ENCODE measurements around the gene ADAM15. TPM values are rescaled to one million over a fixed set of nuclear protein-coding genes. Genes with fewer than 3 reads are reported as not detected.

The ADAM15 gene
- total RNA-seq, 4 donors from 2014 or later = 90.6 to 196 (median 115) TPM

DNA sequence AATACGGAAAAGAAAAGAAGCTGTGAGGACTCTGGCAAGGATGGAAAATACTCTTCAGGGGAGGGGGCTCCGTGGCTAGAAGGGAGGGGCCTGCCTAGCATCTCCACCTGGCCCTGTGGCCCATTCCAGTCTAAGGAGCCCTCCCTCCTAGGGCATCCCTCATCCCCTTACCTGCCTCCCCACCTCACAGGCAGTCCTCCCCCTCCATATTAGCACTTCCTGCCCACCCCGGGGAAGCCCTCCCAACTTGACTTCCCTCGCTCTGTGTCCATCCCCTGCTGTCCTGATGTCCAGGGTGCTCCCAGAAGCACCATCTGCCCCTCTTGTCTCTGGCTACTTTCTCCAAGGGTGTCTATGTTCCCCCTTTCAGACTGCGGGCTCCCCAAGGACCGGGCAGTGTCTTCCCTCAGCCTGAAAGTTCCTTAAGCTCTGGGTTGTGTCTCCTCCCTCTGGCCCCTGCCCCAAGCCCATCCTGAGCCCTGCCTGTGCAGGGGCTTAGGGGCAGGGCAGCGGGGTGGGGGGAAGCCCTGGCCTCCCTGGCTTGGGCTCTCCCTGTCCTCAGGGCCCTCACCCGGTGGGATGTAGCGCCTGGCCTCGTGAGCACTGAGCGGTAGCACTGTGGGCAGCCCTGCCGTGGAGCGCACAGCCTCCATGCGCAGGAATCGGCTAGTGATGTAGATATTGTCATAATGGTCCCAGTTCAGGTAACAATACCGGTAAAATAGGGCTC is 21.4 kb upstream of the ADAM15 start:
- intact Hi-C loops (cut with DNase I; ENCODE audit: low total_unique reads) (no loop called here), in situ Hi-C loops (cut with MboI; ENCODE audit: low pct_ligation_motif_present in 1 of 4, low pct_unique_long_range_greater_than_20kb in 1 of 4, low sequenced_read_pairs in 3 of 4) (no loop called here)
- H3K9me3 ChIP-seq = no peaks in the 10 kb centered on the region
- H3K4me1 ChIP-seq = no peaks in the 10 kb centered on the region
- H3K4me3 ChIP-seq = no peak overlapping the region
- 85 to 100% methylated on average over 2 to 16 of the region's 16 CpGs for WGBS, 2 donors (ENCODE audit: low coverage in 1 of 2)
- DNase-seq = no peak
- H3K27ac ChIP-seq = no peak overlapping the region
- TF ChIP-seq, protein P1, sequence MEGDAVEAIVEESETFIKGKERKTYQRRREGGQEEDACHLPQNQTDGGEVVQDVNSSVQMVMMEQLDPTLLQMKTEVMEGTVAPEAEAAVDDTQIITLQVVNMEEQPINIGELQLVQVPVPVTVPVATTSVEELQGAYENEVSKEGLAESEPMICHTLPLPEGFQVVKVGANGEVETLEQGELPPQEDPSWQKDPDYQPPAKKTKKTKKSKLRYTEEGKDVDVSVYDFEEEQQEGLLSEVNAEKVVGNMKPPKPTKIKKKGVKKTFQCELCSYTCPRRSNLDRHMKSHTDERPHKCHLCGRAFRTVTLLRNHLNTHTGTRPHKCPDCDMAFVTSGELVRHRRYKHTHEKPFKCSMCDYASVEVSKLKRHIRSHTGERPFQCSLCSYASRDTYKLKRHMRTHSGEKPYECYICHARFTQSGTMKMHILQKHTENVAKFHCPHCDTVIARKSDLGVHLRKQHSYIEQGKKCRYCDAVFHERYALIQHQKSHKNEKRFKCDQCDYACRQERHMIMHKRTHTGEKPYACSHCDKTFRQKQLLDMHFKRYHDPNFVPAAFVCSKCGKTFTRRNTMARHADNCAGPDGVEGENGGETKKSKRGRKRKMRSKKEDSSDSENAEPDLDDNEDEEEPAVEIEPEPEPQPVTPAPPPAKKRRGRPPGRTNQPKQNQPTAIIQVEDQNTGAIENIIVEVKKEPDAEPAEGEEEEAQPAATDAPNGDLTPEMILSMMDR (IDR thresholded peaks at IDR 0.05) = no peak
- TF ChIP-seq POLR2A (IDR thresholded peaks at IDR 0.05) = no peak
- TF ChIP-seq EP300 (IDR thresholded peaks at IDR 0.05; ENCODE audit: low read depth) = no peak
- no peak for TF ChIP-seq POLR2AphosphoS5 (IDR thresholded peaks at IDR 0.05)
- no peaks in the 10 kb centered on the region for H3K27me3 ChIP-seq
- no peaks in the 10 kb centered on the region for H3K36me3 ChIP-seq

DNA sequence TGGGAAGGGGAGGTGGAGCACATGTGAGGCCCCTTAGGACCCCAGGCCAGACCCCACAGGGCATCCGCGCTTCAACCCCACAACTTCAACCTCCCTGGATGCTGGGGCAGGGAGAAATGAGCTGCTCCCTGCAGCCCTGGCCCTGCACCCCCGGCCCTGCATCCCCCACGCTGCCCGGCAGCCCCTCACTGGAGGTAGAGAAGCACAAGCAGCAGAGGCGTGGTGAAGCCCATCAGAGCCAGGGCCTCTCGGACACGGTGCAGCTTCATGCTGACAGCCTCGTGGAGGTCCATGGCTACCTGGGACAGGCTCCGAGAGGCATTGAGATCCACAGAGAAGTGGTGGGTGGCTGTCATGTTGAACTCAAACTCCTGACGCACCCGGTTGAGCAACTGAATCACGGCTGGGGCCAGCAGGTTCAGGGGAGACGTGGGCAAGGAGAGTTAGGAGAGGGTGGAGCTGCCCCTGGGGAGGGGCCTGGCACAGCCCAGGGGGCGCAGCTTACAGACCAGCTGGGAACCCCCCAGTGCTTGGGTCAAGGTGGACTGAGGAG is 20.8 kb upstream of the ADAM15 start:
- intact Hi-C loops (cut with DNase I; ENCODE audit: low total_unique reads) (no loop called here), in situ Hi-C loops (cut with MboI; ENCODE audit: low pct_ligation_motif_present in 1 of 4, low pct_unique_long_range_greater_than_20kb in 1 of 4, low sequenced_read_pairs in 3 of 4) (no loop called here)
- no peaks in the 10 kb centered on the region for H3K4me1 ChIP-seq
- DNase-seq = no peak
- no peak overlapping the region for H3K27ac ChIP-seq
- no peaks in the 10 kb centered on the region for H3K27me3 ChIP-seq
- H3K4me3 ChIP-seq = no peak overlapping the region
- no peaks in the 10 kb centered on the region for H3K9me3 ChIP-seq
- WGBS, 2 donors (ENCODE audit: low coverage in 1 of 2) = 86 to 100% methylated on average over 1 to 15 of the region's 15 CpGs
- TF ChIP-seq POLR2A (IDR thresholded peaks at IDR 0.05) (no peak), EP300 (IDR thresholded peaks at IDR 0.05; ENCODE audit: low read depth) (no peak), POLR2AphosphoS5 (IDR thresholded peaks at IDR 0.05) (no peak)
- TF ChIP-seq, protein P1 (IDR thresholded peaks at IDR 0.05) = no peak
- no peaks in the 10 kb centered on the region for H3K36me3 ChIP-seq

DNA sequence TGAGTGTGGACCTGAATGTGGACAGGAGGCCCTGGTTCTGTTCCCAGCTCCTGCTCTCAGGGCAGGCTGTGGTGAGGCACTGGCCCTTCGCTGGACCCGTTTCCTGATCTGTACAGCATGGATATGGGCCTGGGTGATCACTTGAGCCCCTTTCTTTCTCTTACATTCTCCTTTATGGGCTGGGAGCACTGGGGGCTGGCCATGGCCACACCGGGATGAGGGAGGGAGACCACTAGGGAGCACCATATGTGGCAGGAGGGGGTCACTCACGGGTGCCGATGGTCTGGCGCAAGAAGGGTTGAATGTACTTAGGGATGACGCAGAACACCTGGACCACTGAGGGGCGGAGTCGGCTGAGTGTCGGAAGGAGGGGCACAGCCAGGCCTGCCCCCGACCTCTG is 20.2 kb upstream of the ADAM15 start:
- Histone ChIP-seq H3K4me3 (no peak overlapping the region), H3K27me3 (no peaks in the 10 kb centered on the region), H3K4me1 (no peaks in the 10 kb centered on the region), H3K36me3 (no peaks in the 10 kb centered on the region), H3K9me3 (no peaks in the 10 kb centered on the region), H3K27ac (no peak overlapping the region)
- in situ Hi-C loops (cut with MboI; ENCODE audit: low pct_ligation_motif_present in 1 of 4, low pct_unique_long_range_greater_than_20kb in 1 of 4, low sequenced_read_pairs in 3 of 4) = no loop called here
- intact Hi-C loops (cut with DNase I; ENCODE audit: low total_unique reads) = no loop called here
- no peak for DNase-seq
- TF ChIP-seq POLR2A (IDR thresholded peaks at IDR 0.05) (no peak), POLR2AphosphoS5 (IDR thresholded peaks at IDR 0.05) (no peak), EP300 (IDR thresholded peaks at IDR 0.05; ENCODE audit: low read depth) (no peak)
- TF ChIP-seq, protein P1 (IDR thresholded peaks at IDR 0.05) = no peak
- 67 to 87% methylated on average over 3 to 11 of the region's 11 CpGs for WGBS, 2 donors (ENCODE audit: low coverage in 1 of 2)

DNA sequence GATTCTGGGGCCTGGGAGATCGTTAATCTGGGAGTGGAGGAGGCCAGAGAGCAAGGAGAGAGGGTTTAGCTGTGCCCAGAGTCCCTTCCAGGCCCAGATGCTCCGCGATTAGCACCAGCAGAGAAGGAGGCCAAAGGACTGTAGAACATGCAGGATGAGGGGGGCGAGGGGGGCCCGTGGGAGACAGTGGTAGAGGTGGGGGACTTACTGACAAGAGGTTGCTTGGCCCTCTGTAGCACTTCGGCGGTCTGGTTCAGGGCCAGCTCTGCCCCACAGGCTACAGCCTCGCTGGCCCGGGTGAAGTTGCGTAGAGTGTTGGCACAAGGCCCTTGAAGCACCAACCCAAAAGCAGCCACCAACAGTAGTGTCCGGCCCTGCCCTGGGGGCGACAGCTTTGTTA is 18.2 kb upstream of the ADAM15 start:
- no peak overlapping the region for H3K27ac ChIP-seq
- WGBS, 2 donors (ENCODE audit: low coverage in 1 of 2) = 84% methylated on average over 8 to 12 of the region's 12 CpGs
- no peak overlapping the region for H3K4me3 ChIP-seq
- H3K36me3 ChIP-seq = no peaks in the 10 kb centered on the region
- no peak for DNase-seq
- in situ Hi-C loops (cut with MboI; ENCODE audit: low pct_ligation_motif_present in 1 of 4, low pct_unique_long_range_greater_than_20kb in 1 of 4, low sequenced_read_pairs in 3 of 4) = no loop called here
- H3K4me1 ChIP-seq = peaks cover 0 to 14% (median 2%) of the 10 kb centered on the region in 4 donors
- H3K9me3 ChIP-seq = no peaks in the 10 kb centered on the region
- intact Hi-C loops (cut with DNase I; ENCODE audit: low total_unique reads) = no loop called here
- no peaks in the 10 kb centered on the region for H3K27me3 ChIP-seq
- no peak for TF ChIP-seq EP300 (IDR thresholded peaks at IDR 0.05; ENCODE audit: low read depth)
- TF ChIP-seq, protein P1 (IDR thresholded peaks at IDR 0.05) = no peak
- TF ChIP-seq POLR2A (IDR thresholded peaks at IDR 0.05) = no peak
- no peak for TF ChIP-seq POLR2AphosphoS5 (IDR thresholded peaks at IDR 0.05)
